ENCODE measurements around the gene ADGRV1. TPM values are rescaled to one million over a fixed set of nuclear protein-coding genes. Genes with fewer than 3 reads are reported as not detected.
"Not testable (repeated sequence)": the region's sequence is repeated elsewhere in the genome, so short reads cannot be mapped to it uniquely, and the experiment has no call there.

ADGRV1 gene
- total RNA-seq, 1 experiment from 2014 or later = 64.8 TPM

GRCh38 chr5:90767710-90768109, 209.1 kb downstream of the ADGRV1 start:
- no CpG with 5 or more reads among the region's 3 CpGs for WGBS (ENCODE audit: extremely low coverage, insufficient read length, low lambda C conversion rate)
- no peak overlapping the region for H3K4me3 Mint-ChIP-seq

GRCh38 chr5:90770006-90770541, 211.5 kb downstream of the ADGRV1 start:
- not testable (repeated sequence) for H3K23me2 ChIP-seq (ENCODE audit: insufficient read length, low read depth, low read length, poor library complexity, severe bottlenecking); H3K9me3 ChIP-seq (ENCODE audit: control insufficient read depth, low read depth, low read length); H3K56ac ChIP-seq (ENCODE audit: insufficient read length, low read depth, low read length); H3K27ac ChIP-seq (ENCODE audit: insufficient read length, low read depth, low read length); H3K27me3 ChIP-seq (ENCODE audit: insufficient read depth, low read length); H3K9ac ChIP-seq (ENCODE audit: extremely low read depth, insufficient read length, low read length); H2BK120ac ChIP-seq (ENCODE audit: low read depth, low read length, poor library complexity, severe bottlenecking); H2AK5ac ChIP-seq (ENCODE audit: insufficient read length, low read length); H2AFZ ChIP-seq (ENCODE audit: low read length); H4K20me1 ChIP-seq (ENCODE audit: control insufficient read depth, insufficient read depth, insufficient read length); H3K4ac ChIP-seq (ENCODE audit: low read depth, low read length); H3K4me1 Mint-ChIP-seq; H3K14ac ChIP-seq (ENCODE audit: insufficient read depth, low read length); H3K79me2 ChIP-seq (ENCODE audit: insufficient read depth, low read length); H4K5ac ChIP-seq (ENCODE audit: insufficient read length, low read depth, low read length); H2BK15ac ChIP-seq (ENCODE audit: low read depth, low read length); H3K18ac ChIP-seq (ENCODE audit: insufficient read length, low read depth, low read length); H3K23ac ChIP-seq (ENCODE audit: insufficient read length, low read depth, low read length); H3T11ph ChIP-seq (ENCODE audit: low read length); H2BK20ac ChIP-seq (ENCODE audit: low read depth, low read length, poor library complexity, severe bottlenecking); DNase-seq; H3K27me3 Mint-ChIP-seq (ENCODE audit: low read depth); H3K4me2 ChIP-seq (ENCODE audit: insufficient read depth, insufficient read length, low read length); H3K4me3 Mint-ChIP-seq; H3K9me3 Mint-ChIP-seq; H4K91ac ChIP-seq (ENCODE audit: insufficient read length, low read depth, low read length); H2BK12ac ChIP-seq (ENCODE audit: insufficient read length, low read depth, low read length); H4K8ac ChIP-seq (replicated peaks; ENCODE audit: insufficient read length, low read depth, low read length); H3K79me1 ChIP-seq (ENCODE audit: insufficient read depth, low read depth, low read length, poor library complexity, severe bottlenecking); H3K4me1 ChIP-seq (ENCODE audit: insufficient read depth, low read length); H2BK5ac ChIP-seq (ENCODE audit: insufficient read length, low read length)
- WGBS (ENCODE audit: extremely low coverage, insufficient read length, low lambda C conversion rate) = no CpG with 5 or more reads among the region's 4 CpGs
- peaks cover 45 to 52% (median 47%) of the 10 kb centered on the region in 3 experiments for H3K36me3 Mint-ChIP-seq (ENCODE audit: insufficient read depth in 1 of 3, low read depth in 3 of 3)
- H3K27ac Mint-ChIP-seq = 0 out of 7 replicates have a peak overlapping the region, but pooled peaks of 1 of the 3 experiments have one; percentile 2

More at GRCh38 chr5:90767710-90768109, 209.1 kb downstream of the ADGRV1 start:
- H2BK12ac ChIP-seq (ENCODE audit: insufficient read length, low read depth, low read length) = no peak overlapping the region
- no peaks in the 10 kb centered on the region for H3K9me3 ChIP-seq (ENCODE audit: control insufficient read depth, low read depth, low read length)
- Mint-ChIP-seq H3K27ac (no peak overlapping the region), H3K4me1 (no peaks in the 10 kb centered on the region), H3K9me3 (no peaks in the 10 kb centered on the region; a peak in 1 of 5 replicates), H3K36me3 (ENCODE audit: insufficient read depth in 1 of 3, low read depth in 3 of 3) (peaks cover 54 to 64% (median 58%) of the 10 kb centered on the region in 3 experiments), H3K27me3 (ENCODE audit: low read depth) (no peaks in the 10 kb centered on the region)
- no peak overlapping the region for H4K5ac ChIP-seq (ENCODE audit: insufficient read length, low read depth, low read length)
- H3K56ac ChIP-seq (ENCODE audit: insufficient read length, low read depth, low read length) = no peak overlapping the region
- no peak overlapping the region for H3K27ac ChIP-seq (ENCODE audit: insufficient read length, low read depth, low read length)
- H4K8ac ChIP-seq (replicated peaks; ENCODE audit: insufficient read length, low read depth, low read length) = no peak overlapping the region
- H4K91ac ChIP-seq (ENCODE audit: insufficient read length, low read depth, low read length) = no peak overlapping the region
- H3K18ac ChIP-seq (ENCODE audit: insufficient read length, low read depth, low read length) = no peak overlapping the region
- no peak overlapping the region for H3K9ac ChIP-seq (ENCODE audit: extremely low read depth, insufficient read length, low read length)
- no peaks in the 10 kb centered on the region for H3K27me3 ChIP-seq (ENCODE audit: insufficient read depth, low read length)
- no peak overlapping the region for H2BK5ac ChIP-seq (ENCODE audit: insufficient read length, low read length)
- H3K23ac ChIP-seq (ENCODE audit: insufficient read length, low read depth, low read length) = no peak overlapping the region
- no peak for DNase-seq
- H3K4ac ChIP-seq (ENCODE audit: low read depth, low read length) = no peak overlapping the region
- H2BK120ac ChIP-seq (ENCODE audit: low read depth, low read length, poor library complexity, severe bottlenecking) = no peak overlapping the region
- H3K14ac ChIP-seq (ENCODE audit: insufficient read depth, low read length) = no peak overlapping the region
- H2BK15ac ChIP-seq (ENCODE audit: low read depth, low read length) = no peak overlapping the region
- no peak for TF ChIP-seq CTCF (conservative IDR thresholded peaks at IDR 0.05)
- no peaks in the 10 kb centered on the region for H4K20me1 ChIP-seq (ENCODE audit: control insufficient read depth, insufficient read depth, insufficient read length)
- H3K23me2 ChIP-seq (ENCODE audit: insufficient read length, low read depth, low read length, poor library complexity, severe bottlenecking) = no peaks in the 10 kb centered on the region
- H2AFZ ChIP-seq (ENCODE audit: low read length) = no peak overlapping the region
- no peak overlapping the region for H2BK20ac ChIP-seq (ENCODE audit: low read depth, low read length, poor library complexity, severe bottlenecking)
- no peak overlapping the region for H2AK5ac ChIP-seq (ENCODE audit: insufficient read length, low read length)
- H3K79me1 ChIP-seq (ENCODE audit: insufficient read depth, low read depth, low read length, poor library complexity, severe bottlenecking) = no peaks in the 10 kb centered on the region
- no peak overlapping the region for H3K4me2 ChIP-seq (ENCODE audit: insufficient read depth, insufficient read length, low read length)
- no peak overlapping the region for H3T11ph ChIP-seq (ENCODE audit: low read length)
- no peaks in the 10 kb centered on the region for H3K79me2 ChIP-seq (ENCODE audit: insufficient read depth, low read length)
- H3K4me1 ChIP-seq (ENCODE audit: insufficient read depth, low read length) = no peaks in the 10 kb centered on the region

Data from H9 (cell line).